ENCODE results near the gene FCGR1A.
"Not testable (repeated sequence)": the region's sequence is repeated elsewhere in the genome, so short reads cannot be mapped to it uniquely, and the experiment has no call there.

FCGR1A gene

DNA sequence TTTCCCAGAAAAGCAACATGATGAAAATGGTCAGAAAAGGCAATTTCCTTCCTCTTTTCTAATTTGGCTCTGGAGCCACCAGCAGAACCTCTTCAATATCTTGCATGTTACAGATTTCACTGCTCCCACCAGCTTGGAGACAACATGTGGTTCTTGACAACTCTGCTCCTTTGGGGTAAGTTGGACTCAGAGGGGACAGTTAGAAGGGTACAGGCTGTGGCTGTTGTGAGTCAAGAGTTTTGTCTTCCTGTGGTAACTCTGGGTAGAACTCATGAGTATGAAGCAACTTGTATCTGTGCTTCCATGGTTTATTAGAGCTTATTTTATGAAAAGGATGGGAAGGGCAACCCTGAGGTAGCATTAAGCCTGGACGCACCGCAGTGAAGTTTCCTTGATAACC, at the start of gene FCGR1A:
Gene FCGR1A, plus strand, starts transcription at position 95 of the 400 bp plus-strand sequence. Its CDS starts 50 bp downstream, at position 145.
- DNase-seq, result not testable (repeated sequence)

DNA sequence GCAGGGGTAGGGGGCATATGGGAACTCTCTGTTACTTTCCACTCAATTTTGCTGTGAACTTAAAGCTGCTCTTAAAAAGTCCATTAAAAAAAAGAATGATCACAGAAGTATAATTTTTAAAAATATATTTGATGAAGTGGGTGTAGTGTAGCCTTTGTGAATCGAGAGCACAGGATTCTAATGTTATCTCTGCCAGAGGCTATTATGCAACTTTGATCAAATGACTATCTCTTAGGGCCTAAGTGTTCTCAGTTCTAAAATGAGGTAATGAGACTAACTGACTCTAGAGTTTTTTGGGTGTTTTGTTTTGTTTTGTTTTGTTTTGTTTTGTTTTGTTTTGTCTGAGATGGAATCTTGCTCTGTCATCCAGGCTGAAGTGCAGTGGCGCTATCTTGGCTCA, 49.7 kb upstream of the FCGR1A start:
- DNase-seq, result not testable (repeated sequence)

GRCh38 chr1:149734692-149735091, 47.8 kb upstream of the FCGR1A start:
- DNase-seq, result not testable (repeated sequence)

DNA sequence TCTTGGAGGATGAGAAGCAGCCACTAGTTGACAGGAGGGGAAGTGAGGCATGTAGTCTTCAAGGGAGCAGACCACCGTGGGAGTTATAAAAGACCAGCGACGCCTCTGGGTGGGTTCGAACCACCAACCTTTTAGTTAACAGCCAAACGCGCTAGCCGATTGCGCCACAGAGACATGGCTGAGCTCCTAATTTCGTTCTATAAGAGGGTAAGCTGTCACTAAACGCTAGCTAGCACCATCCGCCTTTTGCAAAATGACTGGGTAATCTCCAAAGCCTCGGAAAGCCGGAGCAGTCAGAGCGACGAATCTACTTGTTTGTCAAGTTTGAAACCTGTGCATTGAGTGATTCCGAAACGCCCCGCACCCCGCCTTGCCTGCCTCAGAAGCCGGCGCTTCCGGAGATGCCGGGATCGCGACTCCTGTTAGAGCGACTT, 42.3 kb upstream of the FCGR1A start:
- DNase-seq, result not testable (repeated sequence)

DNA sequence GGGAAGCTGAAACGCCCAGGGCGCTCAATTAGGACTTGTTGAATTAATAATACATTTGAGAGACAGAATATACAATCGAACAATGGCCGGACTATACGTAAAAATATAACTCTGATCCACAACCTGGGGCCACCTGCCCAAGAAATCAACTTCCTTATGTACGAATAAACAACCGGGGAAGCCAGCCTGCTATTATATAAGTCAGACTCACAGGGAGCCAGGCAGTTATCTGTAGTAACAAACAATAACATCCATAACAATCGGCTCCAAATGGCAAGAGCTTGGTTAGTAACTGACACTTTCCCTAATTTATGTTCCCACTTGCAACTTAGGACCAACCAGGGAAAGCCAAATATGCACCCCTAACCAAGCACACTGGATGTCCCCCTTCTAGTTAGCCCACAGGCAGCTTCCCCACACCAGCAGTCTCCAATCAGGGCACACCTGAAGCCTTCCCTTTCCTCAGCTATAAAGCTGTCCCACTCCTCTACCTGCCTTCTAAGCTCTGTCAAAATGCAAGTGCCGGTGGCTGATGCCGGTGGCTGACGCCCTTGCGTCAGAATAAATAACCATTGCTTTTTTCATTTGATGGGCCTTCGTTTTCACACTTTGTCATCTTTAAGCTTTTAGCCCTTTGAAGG, 41.8 kb upstream of the FCGR1A start:
- DNase-seq, result not testable (repeated sequence)

DNA sequence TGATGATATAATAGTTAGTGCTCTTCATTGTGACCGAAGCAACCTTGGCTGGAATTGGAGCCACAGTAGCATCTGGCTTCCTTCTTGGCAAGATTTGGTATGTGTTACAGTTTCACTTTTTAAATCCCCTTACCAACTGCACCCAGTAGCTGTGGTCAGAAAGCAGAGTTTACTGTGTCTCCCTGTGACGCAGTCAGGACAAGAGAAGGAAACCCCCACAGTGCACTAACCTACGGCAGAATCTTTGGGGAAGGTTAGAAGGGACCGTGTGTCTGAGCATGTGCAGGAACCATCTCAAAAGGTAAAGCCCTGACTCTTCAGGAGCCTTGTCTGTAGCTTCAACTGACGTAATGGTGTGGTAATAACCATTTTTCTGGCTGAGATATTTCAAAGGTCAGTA, 40.6 kb upstream of the FCGR1A start:
- DNase-seq, result not testable (repeated sequence)

DNA sequence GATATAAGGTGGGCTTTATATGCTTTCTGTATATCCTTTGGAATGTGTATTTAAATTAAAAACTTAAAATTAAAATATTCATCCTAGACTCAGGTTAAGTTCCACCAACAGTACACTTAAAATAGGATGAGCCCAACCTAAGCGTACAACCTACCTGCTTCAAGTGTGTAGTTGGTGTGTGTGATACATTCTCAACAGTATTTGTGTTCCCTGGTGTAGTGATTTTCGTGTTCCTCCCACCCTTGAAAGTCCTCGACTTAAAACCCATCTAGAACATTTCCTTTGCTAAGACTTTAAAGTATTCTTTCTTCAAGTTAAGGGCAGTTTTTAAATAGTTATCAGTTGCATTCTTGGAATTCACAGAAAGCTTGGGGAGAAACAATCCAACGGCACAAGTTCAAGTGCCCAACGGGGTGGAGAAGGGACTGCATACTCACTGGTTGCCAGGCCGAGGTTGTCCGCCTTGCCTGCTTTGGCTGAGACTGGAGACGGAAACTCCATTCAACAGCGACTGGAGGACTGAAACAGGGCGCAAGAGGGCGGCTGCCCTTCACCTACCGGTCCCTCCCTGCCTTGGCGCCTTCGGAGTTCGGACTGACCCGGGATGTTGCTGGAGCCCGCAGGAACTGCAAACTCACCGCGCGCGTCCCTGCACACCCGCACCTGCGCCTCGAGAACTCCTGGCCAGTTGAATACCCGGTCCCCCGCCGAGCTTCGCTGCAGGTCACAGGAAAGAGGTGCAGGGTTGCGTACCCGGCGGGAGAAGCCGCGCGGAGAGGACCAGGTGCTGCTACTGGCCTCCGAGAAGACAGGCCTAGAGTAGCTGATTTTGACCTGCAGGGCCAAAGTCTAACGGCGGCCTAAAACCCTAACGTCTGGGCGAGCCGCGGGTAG, 35.8 kb upstream of the FCGR1A start:
- not testable (repeated sequence) for DNase-seq

DNA sequence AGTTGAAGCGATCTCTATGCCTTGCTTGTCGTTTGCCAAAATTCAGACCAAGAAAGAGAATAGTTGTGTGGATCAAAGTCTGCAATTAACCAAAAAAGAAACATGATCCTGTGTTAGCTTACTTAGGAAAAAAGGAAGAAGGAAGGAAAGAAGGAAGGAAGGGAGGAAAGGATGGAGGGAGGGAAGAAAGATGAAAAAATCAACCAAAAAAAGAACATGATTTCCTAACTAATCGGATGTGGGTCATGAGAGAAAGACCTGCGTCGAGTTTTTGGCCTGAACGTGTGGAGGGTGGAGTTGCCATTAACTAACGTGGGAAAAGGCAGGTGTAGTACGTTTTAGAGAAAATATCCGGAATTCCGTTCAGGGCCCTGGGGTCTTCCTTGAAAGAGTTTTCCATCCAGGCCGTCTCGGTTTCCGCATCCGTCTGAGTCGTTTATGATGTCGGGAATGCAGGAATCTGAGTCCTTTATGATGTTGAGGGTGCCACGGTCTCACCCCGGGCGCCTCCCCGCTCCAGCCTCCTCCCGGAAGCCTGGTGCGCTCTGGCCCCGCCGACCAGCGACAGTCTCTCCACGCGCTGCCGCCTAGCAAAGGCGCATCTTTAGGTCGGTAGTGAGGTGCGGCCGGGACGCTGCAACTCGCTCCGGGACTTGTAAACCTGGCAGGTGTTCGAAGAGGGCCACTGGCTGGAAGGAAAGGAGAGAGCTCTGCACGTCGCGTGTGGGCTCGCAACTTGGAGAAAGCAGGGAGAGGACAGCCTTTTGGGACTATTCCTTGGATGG, 34.9 kb upstream of the FCGR1A start:
- not testable (repeated sequence) for DNase-seq

GRCh38 chr1:149748144-149748500, 34.4 kb upstream of the FCGR1A start:
- DNase-seq, result not testable (repeated sequence)

GRCh38 chr1:149750562-149750961, 31.9 kb upstream of the FCGR1A start:
- DNase-seq, result not testable (repeated sequence)

GRCh38 chr1:149752186-149752585, 30.3 kb upstream of the FCGR1A start:
- DNase-seq, result not testable (repeated sequence)

DNA sequence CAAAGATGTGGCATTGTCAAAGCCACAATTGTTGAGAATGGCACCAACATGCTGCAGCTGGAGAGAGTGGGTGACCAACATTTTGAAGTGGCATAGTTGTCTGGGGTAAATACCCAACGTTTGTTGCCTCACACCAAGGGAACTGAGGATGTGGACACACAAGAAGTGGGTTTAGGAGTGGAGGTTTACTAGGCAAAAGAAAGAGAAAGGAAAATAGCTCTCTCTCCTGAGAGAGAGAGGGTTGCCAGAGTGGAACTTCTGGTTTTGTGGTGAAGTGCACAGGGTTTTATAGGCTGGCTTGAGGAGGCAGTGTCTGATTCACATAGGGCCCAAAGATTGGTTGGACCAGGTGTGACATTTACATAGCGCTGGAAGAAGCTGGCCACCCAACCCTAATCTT, 29.0 kb upstream of the FCGR1A start:
- DNase-seq, result not testable (repeated sequence)

GRCh38 chr1:149755294-149755693, 27.2 kb upstream of the FCGR1A start:
- not testable (repeated sequence) for DNase-seq

DNA sequence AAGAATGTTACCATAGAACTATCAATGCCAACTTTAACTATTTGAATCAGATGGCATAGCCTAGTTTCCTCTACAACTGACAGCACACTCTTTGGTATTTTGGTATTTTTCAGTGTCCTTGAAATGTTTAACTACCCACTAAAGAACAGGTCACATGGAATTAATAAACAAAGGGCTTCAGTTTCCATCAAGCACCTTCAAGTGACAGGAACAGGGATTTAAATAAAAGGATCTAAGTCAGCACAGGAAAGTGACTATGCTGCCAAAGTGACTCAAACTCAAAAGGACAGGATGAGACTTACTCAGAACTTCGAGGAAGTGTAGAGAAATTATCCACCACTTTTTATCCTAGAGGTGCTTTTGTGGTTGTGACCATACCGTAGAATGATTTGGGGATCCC, 20.2 kb upstream of the FCGR1A start:
- DNase-seq, result not testable (repeated sequence)

DNA sequence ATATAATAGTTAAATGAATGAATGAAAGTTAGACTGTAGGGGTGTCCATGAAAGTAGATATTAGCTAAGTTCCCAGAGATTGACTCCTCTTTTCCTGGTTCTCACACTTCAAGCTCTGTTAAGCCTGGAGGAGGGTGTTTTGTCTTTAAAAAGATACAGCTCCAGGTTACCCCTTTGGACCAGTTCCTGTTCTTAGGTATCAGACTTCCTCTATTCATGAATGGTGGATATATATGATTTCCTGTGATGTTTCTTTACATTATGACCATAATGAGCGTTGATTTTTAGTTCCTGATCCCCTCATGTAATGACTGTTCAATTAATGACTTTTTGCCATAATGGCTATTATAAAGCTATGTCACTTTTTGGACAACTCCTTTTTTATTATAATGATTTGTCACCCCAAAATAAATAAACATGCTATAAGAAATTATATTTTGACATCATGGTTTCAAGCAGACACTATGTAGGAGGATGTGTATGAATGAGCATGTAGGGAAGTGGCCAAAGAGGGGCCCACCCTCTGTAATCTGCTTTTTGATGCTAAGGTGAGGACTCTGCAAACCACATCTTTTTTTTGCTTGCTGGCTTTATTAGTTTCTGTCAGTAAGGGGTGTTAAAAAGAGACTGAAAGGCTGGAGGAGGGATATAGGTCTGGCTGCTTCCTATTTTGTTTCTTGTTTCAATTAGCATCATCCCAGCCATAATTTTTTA, 18.2 kb upstream of the FCGR1A start:
- not testable (repeated sequence) for DNase-seq

- not testable (repeated sequence) for DNase-seq
Observed at GRCh38 chr1:149766241-149766640, 16.3 kb upstream of the FCGR1A start.

- not testable (repeated sequence) for DNase-seq
Observed at GRCh38 chr1:149769216-149769615, 13.3 kb upstream of the FCGR1A start.

- DNase-seq, result not testable (repeated sequence)
Observed at GRCh38 chr1:149770661-149771060, 11.8 kb upstream of the FCGR1A start.

GRCh38 chr1:149771653-149772425, 10.7 kb upstream of the FCGR1A start:
- DNase-seq, result not testable (repeated sequence)

DNA sequence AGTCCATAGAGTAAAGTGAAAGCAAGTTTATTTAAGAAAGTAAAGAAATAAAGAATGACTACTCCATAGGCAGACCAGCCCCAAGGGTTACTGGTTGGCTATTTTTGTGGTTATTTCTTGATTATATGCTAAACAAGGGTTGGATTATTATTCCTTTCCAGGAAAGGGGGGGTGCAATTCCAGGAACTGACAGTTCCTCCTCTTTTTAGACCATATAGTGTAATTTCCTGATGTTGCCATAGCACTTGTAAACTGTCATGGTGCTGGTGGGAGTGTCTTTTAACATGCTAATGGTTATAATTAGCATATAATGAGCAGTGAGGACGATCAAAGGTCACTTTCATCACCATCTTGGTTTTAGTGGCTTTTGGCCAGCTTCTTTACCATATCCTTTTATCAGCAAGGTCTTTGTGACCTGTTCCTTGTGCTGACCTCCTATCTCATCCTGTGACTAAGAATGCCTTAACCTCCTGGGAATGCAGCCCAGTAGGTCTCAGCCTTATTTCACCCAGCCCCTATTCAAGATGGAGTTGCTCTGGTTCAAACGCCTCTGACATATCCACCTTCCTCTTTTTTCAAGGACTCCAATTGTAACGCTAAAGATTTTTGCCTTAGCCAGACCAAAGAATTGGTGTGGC, 6.9 kb upstream of the FCGR1A start:
- DNase-seq, result not testable (repeated sequence)

GRCh38 chr1:149777084-149777483, 5.4 kb upstream of the FCGR1A start:
- not testable (repeated sequence) for DNase-seq

All from NCI-H345 (cell line).